SKM-1 treated with dmso at 0.1 percent for 144 hours (cell line): ENCODE data around the gene ZFAND3.
"Not testable (repeated sequence)": the region's sequence is repeated elsewhere in the genome, so short reads cannot be mapped to it uniquely, and the experiment has no call there.

Experiments
- DNase-seq: peaks from one replicate; lab custom pipeline; 2025; ENCODE audit not compliant: unreplicated experiment; lab: John Stamatoyannopoulos, UW

Gene ZFAND3

GRCh38 chr6:37993194-37993593, 173.7 kb downstream of the ZFAND3 start:
- DNase-seq, result not testable (repeated sequence)

GRCh38 chr6:37993596-37993995, 174.1 kb downstream of the ZFAND3 start:
- no peak for DNase-seq

DNA sequence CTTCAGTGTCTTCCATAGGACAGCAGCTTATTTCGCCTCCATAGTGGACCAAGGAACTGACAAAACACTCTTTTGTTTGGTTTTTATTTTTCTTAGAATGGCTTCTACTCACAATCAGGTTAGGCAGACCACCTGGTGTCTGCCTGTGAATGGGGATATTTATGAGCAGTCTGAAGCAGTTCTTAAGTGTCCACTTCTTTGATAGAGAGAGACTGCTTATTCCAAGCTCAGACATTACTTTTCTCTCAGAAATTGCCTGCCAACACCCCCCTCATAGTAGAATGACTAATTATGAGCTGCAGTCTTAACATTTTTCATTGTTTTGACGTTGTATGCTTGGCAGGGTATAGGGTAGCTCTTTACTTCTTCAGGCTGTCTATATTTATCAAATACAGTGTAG, 174.7 kb downstream of the ZFAND3 start:
- no peak for DNase-seq

- DNase-seq, result no peak
Measured at GRCh38 chr6:37998366-37998765, 178.8 kb downstream of the ZFAND3 start.

DNA sequence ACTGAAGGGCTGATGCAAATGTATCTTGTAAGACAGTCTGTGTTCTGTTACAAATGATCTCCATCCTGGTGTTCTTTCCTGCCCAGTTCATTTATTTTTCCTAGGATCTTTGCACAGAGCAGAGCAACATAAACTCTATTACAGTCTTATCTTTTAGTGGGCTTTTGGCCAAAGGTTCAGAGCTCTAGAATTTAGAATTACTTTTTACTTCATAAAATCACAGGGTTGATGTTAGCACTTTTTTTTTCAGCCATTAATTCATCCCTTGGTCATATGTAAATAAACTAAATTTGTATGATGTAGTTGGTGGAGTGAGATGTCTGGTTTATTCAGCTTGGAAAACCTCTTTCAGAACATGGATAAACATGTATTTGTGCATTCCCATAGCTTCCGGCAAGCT, 181.9 kb downstream of the ZFAND3 start:
- no peak for DNase-seq

GRCh38 chr6:38004908-38005307, 185.4 kb downstream of the ZFAND3 start:
- DNase-seq, result no peak

- DNase-seq, result no peak
Measured at GRCh38 chr6:38011937-38012336, 192.4 kb downstream of the ZFAND3 start.

DNA sequence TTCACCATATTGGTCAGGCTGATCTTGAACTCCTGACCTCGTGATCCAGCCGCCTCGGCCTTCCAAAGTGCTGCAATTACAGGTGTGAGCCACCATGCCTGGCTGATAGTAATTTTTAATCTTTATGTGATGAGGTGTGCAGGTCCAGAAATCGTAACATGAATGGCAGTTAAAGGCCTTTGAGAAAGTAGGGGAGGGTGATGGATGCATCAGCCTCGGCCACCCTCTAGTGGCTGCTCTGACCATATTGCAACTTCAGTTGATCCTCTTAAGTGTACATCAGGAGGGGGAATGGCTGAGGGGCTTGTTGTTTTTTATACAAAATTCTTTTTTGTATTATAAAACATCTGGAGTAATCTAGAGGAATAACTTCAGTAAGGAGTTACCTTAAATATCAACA, 193.0 kb downstream of the ZFAND3 start:
- DNase-seq, result no peak

DNA sequence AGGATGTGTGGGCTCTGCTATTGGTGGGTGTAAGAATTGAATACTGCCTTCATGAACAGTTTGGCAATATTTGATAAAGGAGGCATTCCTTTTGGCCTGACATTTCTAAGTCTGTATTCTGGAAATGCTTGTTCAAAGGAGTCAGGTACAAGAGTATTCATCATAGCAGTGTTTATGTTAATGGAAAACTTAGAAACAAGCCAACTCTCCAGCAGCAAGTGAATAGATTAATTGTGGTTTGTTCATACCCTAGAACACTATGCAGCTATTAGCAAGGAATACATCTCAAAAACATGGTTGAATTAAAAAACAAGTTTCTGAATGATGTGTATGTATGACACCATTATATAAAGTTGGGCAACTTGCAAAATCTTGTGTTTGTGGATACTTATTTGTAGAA, 195.8 kb downstream of the ZFAND3 start:
- no peak for DNase-seq

DNA sequence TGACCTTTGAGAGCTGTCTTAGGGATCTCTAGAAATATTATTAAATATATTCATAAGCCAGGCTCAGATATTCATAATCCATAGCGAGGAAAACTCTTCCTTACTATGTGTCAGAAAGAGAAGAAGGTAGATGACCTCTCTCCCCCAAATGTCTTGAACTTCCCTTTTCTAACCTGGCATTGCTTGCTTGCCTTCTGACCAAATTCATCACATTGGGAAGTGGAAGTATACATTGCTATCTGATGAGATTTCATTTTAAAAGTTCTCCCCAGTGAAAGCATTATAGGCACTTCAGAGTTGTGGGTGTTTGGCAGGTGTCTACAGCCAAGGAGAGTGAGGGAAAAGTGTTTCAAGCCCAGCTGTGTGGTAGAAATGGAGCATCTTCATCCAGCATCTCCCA, 197.3 kb downstream of the ZFAND3 start:
- peak; percentile 69 for DNase-seq

- no peak for DNase-seq
Measured at GRCh38 chr6:38018755-38019165, 199.2 kb downstream of the ZFAND3 start.

DNA sequence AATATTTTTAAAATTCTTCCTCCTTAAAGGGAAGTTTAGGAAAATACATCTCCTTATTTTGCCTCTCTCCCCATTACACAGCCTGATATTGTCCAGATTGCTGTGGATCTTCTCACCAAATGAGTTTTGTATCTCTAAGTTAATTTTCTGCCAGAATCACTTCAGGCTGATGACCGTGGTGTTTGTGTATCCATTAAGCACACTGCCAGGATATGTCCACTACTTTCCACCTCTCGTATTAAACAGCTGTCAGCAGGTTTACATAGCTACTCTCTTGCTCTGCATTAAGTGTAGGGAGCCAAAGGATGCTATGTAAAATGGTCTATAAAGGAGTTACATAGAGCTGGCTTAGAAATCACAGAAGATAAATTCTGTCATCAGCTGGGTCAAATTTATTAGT, 201.1 kb downstream of the ZFAND3 start:
- DNase-seq, result no peak

- no peak for DNase-seq
Measured at GRCh38 chr6:38021029-38021428, 201.5 kb downstream of the ZFAND3 start.

- no peak for DNase-seq
Measured at GRCh38 chr6:38021571-38021970, 202.0 kb downstream of the ZFAND3 start.

GRCh38 chr6:38022688-38023087, 203.2 kb downstream of the ZFAND3 start:
- no peak for DNase-seq

DNA sequence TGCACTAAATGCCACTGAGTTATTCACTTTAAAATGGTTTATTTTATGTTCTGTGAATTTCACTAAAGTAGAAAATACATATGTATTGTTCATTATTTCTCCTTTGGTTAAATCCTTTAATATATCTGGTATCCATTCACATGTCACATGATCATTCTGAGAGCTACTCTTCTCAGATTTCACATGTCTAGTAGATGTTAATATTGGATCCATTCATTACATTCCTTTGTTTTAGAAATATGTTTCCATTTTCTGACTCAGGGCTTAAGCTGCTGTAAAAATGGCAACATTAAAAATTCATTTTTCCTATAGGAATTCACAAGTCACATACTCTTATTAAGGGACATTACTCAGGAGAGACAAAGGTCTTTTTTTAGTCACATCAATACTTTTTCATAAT, 205.4 kb downstream of the ZFAND3 start:
- no peak for DNase-seq

DNA sequence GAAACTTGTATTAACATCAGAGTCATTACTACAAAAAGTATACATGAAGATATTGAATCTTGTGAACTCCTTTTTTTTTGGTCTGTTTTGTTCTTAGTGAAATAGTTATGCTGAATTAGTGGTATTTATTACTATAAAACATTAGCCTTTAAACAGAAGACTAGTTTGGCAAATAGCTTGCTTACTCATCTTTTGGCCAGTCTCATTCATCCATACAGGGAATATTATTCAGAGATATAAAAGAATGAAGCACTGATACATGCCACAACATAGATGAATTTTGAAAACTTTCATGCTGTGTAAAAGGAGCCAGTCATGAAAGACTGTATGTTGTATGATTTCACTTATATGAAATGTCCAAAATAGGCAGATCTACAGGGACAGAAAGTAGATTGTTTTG, 205.9 kb downstream of the ZFAND3 start:
- no peak for DNase-seq

DNA sequence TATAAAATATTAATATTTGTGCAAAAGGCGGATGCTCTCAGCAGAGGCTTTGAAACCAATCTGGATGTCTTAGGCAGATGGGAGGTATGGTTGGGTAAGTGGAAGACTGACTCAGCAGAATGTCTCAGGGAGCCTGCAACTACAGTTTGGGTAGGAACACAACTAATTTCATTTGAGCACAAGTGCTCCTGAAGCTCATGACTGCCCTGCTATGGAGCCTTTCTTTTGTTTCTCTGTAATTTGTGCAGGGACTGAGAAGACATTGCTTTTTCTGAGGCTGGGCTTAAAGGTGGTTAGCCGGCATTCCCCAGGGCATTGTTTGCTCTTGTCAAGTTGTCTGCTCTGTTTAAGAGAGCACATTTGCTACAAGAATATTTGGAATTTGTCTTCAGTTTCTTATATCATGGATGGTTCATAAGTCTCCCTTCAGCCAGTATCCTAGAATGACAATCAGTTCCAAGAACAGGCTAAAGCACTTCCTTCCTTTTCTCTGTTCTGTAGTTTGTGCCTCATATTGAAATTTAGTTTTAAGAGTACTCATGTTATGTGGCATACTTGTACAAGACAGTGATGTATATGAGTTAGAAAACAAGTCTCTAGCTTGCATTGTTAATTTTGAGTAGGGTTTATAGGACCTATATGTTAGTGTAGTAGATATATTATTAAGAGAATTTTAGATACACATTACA, 208.3 kb downstream of the ZFAND3 start:
- DNase-seq, result no peak

- no peak for DNase-seq
Measured at GRCh38 chr6:38030380-38030779, 210.9 kb downstream of the ZFAND3 start.

GRCh38 chr6:38032797-38033196, 213.3 kb downstream of the ZFAND3 start:
- no peak for DNase-seq

DNA sequence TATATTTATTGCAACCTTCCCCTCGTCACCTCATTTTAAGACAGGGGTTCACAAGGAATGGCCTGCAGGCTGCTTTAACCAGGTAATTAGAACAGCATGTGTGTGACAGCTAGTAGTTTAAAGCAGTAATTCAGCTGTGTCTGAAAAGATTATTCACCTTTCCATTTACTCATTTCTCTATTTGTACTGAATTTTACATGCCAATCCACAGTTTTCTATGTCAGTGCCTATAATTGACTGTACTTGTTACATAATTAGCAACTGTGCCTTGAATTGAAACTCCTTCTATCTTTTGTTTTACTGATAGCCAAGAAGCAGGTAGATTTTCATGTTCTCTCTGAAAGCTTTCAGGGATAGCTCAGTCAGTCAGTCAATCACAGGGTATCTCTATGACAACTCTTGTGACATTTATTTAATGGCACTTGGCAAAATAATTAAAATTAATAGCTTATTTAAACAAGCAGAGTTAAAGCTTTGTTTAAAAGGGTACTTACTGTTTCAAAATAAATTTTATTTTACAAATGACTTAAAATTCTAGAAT, 214.0 kb downstream of the ZFAND3 start:
- DNase-seq, result no peak

DNA sequence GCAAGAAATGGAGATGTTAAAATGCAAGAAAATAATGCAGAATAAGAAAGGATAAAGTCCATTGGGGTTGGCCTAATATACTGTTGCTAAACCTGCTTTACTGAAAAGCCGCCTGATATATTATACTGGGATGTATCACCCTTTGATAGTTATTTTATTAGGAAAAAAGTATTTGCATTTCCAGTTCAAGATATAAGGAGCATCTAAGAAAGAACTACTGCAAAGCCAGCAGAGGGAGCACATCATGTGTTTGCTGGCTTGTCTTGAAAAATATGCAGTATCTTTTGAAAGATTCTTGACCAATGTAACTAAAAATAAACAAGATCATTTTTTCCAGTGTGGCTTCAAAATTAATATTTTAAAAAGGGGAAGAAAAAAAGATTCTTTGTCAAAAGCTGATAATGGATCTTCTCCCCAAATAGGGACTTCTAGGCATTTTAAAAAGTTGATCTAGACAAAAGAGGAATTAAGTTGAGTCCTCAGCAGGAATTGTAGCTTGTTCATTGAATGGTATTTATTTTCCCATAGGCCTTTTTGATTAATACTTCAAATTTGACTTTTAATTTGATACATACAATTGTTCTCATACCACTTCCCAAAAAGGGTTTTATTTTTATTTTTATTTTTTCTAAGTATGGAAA, 214.9 kb downstream of the ZFAND3 start:
- DNase-seq, result peak; percentile 9

GRCh38 chr6:38035478-38035877, 216.0 kb downstream of the ZFAND3 start:
- DNase-seq, result no peak
